Omental fat pad (tissue), 4 donors: ENCODE data around the gene LCMT2. TPM values are rescaled to one million over a fixed set of nuclear protein-coding genes. Genes with fewer than 3 reads are reported as not detected.
A peak's percentile ranks its signal among the peaks of the same experiment; 100 is the strongest.

Experiments used
- ATAC-seq: fragments of 150-250 bp; one replicate; pipeline ENCODE4 v1.9.1; 2016; ENCODE audit warnings: mild to moderate bottlenecking, moderate library complexity; ENCODE audit not compliant: low FRiP score
- DNase-seq: peaks from one replicate; pipeline ENCODE4 v3.0.0-alpha.2; 2019; ENCODE audit warnings: low spot score
- total RNA-seq, 4 donors: library from RNA; depleted of rRNA; stranded (reverse); fragments of >200 nt; gene quantifications; one replicate each; pipeline ENCODE4 v1.1.0, GENCODE V29; 2016
- TF ChIP-seq, protein P1 (sequence below), 3 donors: fragments of 450-650 bp; IDR thresholded peaks; one replicate each; pipeline ENCODE4 v1.5.1; 2016 to 2017; ENCODE audit warnings: antibody characterized with exemption in 3 of 3, mild to moderate bottlenecking in 3 of 3, moderate library complexity in 2 of 3

Gene LCMT2
- total RNA-seq, 4 donors from 2014 or later, result 7.3 to 10.8 (median 9.3) TPM

DNA sequence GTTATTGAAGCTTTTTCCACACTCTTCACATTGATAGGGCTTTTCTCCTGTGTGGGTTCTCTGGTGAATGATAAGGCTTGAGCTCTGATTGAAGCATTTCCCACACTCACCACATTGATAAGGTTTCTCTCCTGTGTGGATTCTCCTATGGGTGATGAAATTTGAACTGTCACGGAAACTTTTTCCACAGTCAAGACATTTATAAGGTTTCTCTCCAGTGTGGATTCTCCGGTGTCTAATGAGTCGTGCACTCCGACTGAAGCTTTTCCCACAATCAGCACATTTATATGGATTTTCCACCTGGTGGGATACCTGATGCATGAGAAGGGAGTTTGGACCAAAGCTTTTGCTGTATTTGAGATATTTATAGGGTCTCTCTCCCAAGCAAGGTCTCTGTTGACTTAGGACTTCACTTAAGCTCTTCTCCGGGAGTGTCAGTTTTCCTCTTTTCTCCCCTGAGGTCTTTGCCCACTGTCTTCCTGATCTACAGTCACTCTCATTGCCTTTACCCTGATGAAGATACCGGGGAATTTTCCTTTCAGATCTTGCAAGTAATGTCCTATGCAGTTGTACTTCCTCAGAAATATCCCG is 31.0 kb upstream of the LCMT2 start:
- no peak for DNase-seq
- no peak for ATAC-seq
- TF ChIP-seq, protein P1, sequence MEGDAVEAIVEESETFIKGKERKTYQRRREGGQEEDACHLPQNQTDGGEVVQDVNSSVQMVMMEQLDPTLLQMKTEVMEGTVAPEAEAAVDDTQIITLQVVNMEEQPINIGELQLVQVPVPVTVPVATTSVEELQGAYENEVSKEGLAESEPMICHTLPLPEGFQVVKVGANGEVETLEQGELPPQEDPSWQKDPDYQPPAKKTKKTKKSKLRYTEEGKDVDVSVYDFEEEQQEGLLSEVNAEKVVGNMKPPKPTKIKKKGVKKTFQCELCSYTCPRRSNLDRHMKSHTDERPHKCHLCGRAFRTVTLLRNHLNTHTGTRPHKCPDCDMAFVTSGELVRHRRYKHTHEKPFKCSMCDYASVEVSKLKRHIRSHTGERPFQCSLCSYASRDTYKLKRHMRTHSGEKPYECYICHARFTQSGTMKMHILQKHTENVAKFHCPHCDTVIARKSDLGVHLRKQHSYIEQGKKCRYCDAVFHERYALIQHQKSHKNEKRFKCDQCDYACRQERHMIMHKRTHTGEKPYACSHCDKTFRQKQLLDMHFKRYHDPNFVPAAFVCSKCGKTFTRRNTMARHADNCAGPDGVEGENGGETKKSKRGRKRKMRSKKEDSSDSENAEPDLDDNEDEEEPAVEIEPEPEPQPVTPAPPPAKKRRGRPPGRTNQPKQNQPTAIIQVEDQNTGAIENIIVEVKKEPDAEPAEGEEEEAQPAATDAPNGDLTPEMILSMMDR (IDR thresholded peaks at IDR 0.05), result no peak

DNA sequence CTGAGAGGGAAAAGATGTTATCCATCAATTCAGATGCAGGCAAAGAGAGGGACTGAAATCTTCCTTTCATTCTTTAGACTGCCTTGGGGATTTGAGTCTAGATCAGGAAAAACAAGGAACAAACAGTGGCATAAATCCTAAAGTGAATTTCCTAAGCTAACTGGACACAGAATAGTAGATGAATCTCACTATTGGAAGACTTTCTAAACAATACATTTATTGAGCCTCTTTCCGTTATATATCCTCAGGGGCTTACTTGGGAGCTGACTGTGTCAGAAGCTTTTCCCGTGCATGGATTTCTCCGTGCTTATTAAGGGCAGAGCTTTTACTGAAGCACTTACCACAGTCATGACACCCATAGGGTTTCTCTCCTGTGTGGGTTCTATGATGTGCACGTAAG is 30.4 kb upstream of the LCMT2 start:
- DNase-seq (no peak), ATAC-seq (no peak)
- TF ChIP-seq, protein P1 (IDR thresholded peaks at IDR 0.05), result no peak

DNA sequence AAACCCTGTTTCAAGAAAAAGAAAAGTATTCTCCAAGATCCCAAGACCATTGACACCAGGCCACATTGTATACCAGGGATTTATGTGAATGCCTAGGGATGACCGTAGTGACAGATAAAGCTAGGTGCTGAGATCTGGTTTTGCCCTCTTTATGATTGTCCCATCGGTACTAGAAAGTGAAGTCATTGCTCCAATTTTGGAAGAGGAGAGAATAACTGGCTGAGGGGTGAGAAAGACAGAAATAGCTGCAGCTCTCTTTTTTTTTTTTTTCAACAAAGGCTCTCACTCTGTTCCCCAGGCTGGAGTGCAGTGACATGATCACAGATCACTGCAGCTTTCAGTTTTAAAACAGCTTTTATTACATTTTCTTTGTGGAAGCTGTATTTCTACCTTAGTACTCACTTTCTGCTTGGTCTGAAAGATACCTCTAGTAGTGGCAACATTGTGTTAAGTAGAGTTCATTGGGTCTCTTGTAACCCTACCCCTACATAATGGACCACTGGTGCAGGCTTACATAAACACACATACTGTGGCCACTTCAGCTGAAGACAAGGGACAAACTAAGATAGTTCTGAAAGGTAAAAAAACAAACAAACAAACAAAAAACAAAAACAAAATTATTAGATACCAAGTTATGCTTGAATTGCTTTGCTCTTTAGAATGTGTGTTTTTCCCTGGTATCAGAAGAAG is 22.5 kb upstream of the LCMT2 start:
- TF ChIP-seq, protein P1 (IDR thresholded peaks at IDR 0.05), result no peak
- no peak for DNase-seq
- no peak for ATAC-seq

DNA sequence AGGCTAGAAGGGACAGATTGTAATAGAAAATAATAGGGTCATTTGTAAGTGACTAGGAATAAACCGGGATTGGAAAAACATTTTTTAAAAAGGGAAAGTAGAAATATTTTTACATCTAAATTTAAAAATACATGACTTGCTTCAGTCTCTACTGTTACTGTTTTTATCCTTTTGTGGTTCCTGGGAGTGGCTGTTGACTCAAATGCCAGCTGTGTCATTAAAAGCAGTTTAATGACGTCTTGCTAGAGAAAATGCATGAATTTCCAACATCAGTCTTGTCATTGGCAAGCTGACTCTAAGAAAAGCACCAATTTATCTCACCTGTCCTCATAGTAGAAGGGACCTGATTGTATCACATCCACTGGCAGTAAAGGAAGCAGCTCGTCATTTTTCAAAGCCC is 16.7 kb upstream of the LCMT2 start:
- TF ChIP-seq, protein P1 (IDR thresholded peaks at IDR 0.05), result no peak
- ATAC-seq (no peak), DNase-seq (no peak)

DNA sequence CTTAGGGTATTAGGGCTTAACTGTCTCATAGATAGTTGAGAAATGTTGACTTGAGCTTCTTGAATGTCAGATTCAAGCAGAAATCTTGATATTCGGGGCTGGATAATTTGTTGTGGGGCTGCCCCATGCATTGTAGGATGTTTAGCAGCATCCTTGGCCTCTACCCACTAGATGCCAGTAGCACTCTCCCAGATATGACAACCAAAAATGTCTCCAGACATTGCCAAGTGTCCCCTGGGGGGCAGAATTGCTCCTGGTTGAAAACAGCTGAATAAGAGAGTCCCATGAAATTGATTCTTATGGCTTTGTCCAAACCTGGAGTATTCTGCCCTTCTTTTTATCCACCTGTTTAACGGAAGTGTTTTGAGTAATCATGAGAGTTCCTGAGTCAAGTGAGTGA is 15.9 kb upstream of the LCMT2 start:
- no peak for DNase-seq
- TF ChIP-seq, protein P1 (IDR thresholded peaks at IDR 0.05), result no peak
- ATAC-seq, result no peak

DNA sequence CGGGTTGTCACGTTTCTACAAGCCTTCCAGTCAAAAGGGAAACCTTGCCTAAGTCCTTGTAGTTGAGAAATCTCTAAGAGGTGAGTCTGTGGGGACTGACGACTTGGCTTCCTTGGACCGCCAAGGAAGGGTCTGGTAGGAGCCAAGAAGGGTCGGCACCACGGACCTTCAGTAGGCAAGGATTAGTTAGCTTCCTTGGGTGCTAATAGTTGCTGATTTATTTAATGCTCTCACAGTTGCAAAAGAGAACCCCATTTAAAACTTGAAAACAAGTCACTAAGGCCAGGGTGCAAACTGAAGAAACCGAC is 361 bp upstream of the LCMT2 start:
- DNase-seq, result no peak
- ATAC-seq, result peak; percentile 17
- TF ChIP-seq, protein P1 (IDR thresholded peaks at IDR 0.05), result no peak
